Colonic mucosa (tissue), 4 donors: ENCODE data around the gene PPIF. TPM values are rescaled to one million over a fixed set of nuclear protein-coding genes. Genes with fewer than 3 reads are reported as not detected.

Experiments
- DNase-seq: peaks from one replicate; pipeline ENCODE4 v3.0.0-alpha.2; 2020
- H3K27ac ChIP-seq: fragments of 200-600 bp; one replicate; pipeline ENCODE4 v1.8.0; 2021
- H3K27me3 ChIP-seq: fragments of 200-600 bp; one replicate; pipeline ENCODE4 v1.8.0; 2021
- H3K36me3 ChIP-seq: fragments of 200-600 bp; one replicate; pipeline ENCODE4 v1.8.0; 2021
- H3K4me1 ChIP-seq: fragments of 200-600 bp; one replicate; pipeline ENCODE4 v1.8.0; 2021; ENCODE audit warnings: mild to moderate bottlenecking
- H3K4me3 ChIP-seq: fragments of 200-600 bp; one replicate; pipeline ENCODE4 v1.8.0; 2021
- H3K9ac ChIP-seq, 2 donors: one replicate each; pipeline ENCODE4 v1.7.0; 2013; ENCODE audit warnings: control low read depth in 2 of 2, low read depth in 2 of 2, low read length in 2 of 2
- H3K9me3 ChIP-seq: fragments of 200-600 bp; one replicate; pipeline ENCODE4 v1.8.0; 2021
- CTCF ChIP-seq: fragments of 200-600 bp; IDR thresholded peaks from one replicate; pipeline ENCODE4 v1.8.0; 2022; ENCODE audit warnings: antibody characterized with exemption, mild to moderate bottlenecking
- intact Hi-C: fragments of 100-400 bp; cut with DNase I; formaldehyde crosslinking; loops from one replicate; pipeline ENCODE4 v1.14.1; 2022
- total RNA-seq, 2 donors: library from RNA; stranded (reverse); fragmentation: NEBNext Ultra II Directional in 1 of 2; extraction: Animal tissue kit (Norgen Biotek cat#: 25700) in 1 of 2; gene quantifications; one replicate each; pipeline ENCODE4 v1.2.1, GENCODE V29; 2021
- donor health status: healthy.
- donor health status: DM: no; HTN: no; CAD: no.
- donor health status: DM: no; HTN: no; CAD: no.

Gene PPIF
- total RNA-seq, 2 donors from 2014 or later, result 99.3 to 154 TPM

DNA sequence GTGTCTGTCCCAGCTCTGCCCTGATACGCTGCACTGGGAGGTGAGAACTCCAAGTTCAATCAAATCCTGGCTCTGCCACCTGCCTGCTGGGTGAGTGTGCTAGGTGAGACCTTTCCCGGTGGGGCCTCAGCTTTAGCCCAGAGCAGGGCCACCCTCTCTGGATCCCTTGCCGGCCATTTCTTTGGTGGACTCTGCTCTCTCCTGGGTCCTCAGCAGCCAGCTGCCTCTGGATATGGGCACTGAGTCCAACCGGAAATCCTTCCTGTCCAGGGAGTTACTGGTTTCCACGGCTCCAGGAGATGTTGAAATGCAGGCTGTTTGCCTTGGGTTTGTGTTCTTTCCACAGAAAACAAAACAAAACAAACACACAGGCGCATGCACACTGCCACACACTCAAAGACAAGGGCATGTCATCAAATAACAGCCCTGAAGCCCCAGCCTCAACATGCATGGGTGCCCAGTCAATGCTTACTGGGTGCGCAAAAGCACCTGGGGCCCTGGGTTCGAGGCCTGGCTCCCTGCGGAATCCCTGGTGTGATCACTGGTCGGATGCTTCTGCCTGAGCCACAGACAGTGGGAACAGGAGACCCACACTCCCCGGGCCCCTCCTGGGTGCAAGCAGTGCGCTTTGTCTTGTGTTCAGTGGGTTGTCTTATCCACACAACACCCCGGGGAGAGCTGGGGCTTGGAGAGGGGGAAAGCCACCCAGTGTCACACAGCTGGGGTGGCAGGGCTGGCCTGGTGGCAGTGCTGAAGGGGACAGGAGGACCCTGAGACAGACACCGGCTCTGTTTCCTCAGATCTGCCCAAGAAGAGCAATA is 33.1 kb downstream of the PPIF start:
- Histone ChIP-seq H3K27me3 (no peaks in the 10 kb centered on the region), H3K36me3 (no peaks in the 10 kb centered on the region), H3K27ac (peak overlapping the region; percentile 42), H3K9me3 (no peaks in the 10 kb centered on the region), H3K4me1 (peaks cover 5% of the 10 kb centered on the region), H3K4me3 (no peak overlapping the region), H3K9ac (peak overlapping the region; percentile 31 to 44)
- no peak for TF ChIP-seq CTCF
- DNase-seq, result peak; percentile 51
- intact Hi-C loops, result no loop called here

DNA sequence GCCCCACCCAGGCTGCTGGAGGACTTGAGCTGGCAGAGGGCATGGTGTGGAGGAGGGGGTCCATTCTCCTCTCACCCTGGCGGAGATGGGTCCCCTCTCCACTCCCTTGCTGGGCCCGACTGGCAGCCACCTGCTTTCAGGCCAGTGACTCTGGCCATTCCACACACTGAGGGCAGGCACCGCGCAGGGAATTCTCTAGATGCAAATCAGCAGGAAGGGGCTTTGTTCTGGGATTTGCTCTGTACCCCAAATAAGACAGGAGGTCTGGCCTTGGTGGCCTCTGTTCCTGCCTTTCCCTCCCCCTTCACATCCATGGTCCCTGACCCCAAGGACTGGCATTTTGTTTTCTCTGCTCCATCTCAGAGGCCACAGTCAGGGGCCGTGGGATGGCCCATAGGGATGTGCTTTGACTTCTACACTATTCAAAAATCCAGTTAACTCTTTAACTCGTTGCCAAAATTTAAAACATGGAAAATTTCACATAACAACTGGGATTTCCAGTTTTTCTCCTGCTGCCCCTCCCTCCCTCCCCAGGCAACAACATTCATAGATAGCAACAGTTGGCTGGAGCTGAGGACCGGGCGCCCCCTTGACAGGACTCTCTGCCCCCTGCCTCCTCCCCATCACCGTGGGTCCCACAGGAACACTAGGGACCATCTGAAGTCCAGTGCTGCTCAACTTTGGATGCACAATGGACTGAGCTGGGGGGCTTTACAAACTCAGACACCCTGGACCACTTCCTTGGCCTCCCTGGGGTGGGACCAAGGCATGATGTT is 33.9 kb downstream of the PPIF start:
- peak; percentile 20 for DNase-seq
- Histone ChIP-seq H3K27me3 (no peaks in the 10 kb centered on the region), H3K36me3 (no peaks in the 10 kb centered on the region), H3K4me1 (peaks cover 5% of the 10 kb centered on the region), H3K4me3 (no peak overlapping the region), H3K9ac (peak overlapping the region; percentile 31 to 44), H3K27ac (peak overlapping the region; percentile 42), H3K9me3 (no peaks in the 10 kb centered on the region)
- no peak for TF ChIP-seq CTCF
- intact Hi-C loops, result no loop called here

DNA sequence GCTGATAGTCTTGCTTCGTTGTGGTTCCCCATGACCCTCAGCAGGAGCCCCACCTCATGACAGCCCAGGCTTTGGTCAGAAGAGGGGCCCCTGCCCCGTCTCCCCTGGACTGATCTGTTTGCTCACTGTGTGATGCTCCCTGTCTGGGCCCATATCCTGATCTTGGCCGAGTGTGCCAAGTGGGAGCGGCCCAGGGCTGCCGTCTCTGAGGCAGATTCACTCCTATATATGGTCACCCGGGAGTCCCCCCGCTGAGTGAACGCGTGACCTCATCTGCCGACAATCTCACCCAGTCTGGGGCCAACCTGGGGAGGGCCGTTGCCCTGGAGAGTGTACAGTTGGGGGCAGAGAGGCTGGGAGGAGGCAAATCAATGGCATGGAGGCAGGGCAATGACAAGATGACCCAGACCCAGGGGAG is 34.5 kb downstream of the PPIF start:
- Histone ChIP-seq H3K4me1 (peaks cover 5% of the 10 kb centered on the region), H3K9me3 (no peaks in the 10 kb centered on the region), H3K9ac (peak overlapping the region in 1 of 2 donors; percentile 9), H3K27ac (peak overlapping the region; percentile 63), H3K27me3 (no peaks in the 10 kb centered on the region), H3K4me3 (no peak overlapping the region), H3K36me3 (no peaks in the 10 kb centered on the region)
- intact Hi-C loops, result no loop called here
- peak; percentile 54 for DNase-seq
- no peak for TF ChIP-seq CTCF

- no peak for TF ChIP-seq CTCF
- Histone ChIP-seq H3K9me3 (no peaks in the 10 kb centered on the region), H3K4me3 (no peak overlapping the region), H3K4me1 (peaks cover 5% of the 10 kb centered on the region), H3K9ac (peak overlapping the region; percentile 9 to 39), H3K36me3 (no peaks in the 10 kb centered on the region), H3K27ac (peak overlapping the region; percentile 63), H3K27me3 (no peaks in the 10 kb centered on the region)
- intact Hi-C loops, result no loop called here
- DNase-seq, result peak; percentile 21
Measured at GRCh38 chr10:79382491-79382941, 35.2 kb downstream of the PPIF start.

- no peaks in the 10 kb centered on the region for H3K36me3 ChIP-seq
- DNase-seq, result peak; percentile 18
- TF ChIP-seq CTCF, result no peak
- no peak overlapping the region for H3K27ac ChIP-seq
- no peak overlapping the region for H3K4me3 ChIP-seq
- intact Hi-C loops, result no loop called here
- no peaks in the 10 kb centered on the region for H3K27me3 ChIP-seq
- H3K9ac ChIP-seq, result no peak overlapping the region
- H3K9me3 ChIP-seq, result no peaks in the 10 kb centered on the region
- H3K4me1 ChIP-seq, result peaks cover 5% of the 10 kb centered on the region
Measured at GRCh38 chr10:79383974-79384606, 36.8 kb downstream of the PPIF start.
